ENCODE measurements around the gene OR10D3.

DNA sequence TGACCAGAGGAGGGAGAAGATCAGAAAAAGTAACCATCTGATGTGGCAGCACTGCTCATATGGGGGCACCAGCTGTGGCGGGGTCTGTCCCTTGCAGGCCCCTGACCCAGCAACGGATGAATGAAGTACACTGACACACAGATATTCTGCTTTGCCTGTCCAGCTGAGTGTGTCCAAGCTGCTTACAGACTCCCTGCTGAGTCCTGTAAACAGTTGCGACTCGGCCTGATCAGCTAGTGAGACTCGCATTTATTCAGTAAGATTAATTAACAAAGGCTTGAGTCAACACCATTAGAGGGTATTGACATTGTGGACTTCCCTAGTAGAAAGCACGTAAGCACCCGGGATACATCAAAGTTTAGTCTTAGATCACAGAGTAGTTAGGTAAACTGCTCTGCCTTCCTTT is 15.3 kb upstream of the OR10D3 start:
- TF ChIP-seq TCF7L2 (IDR thresholded peaks at IDR 0.05; ENCODE audit: borderline replicate concordance, extremely low read depth, insufficient read depth, insufficient read length), result no peak
- TF ChIP-seq CTCF (IDR thresholded peaks at IDR 0.05 in 2 of 3, conservative IDR thresholded peaks at IDR 0.05 in 1 of 3; ENCODE audit: borderline replicate concordance in 1 of 3, insufficient read depth in 1 of 3, low read depth in 2 of 3, low read length in 2 of 3), result no peak
- TF ChIP-seq YY1 (IDR thresholded peaks at IDR 0.05; ENCODE audit: extremely low read depth, insufficient replicate concordance, low read depth, low read length), result no peak
- no peak for TF ChIP-seq POLR2AphosphoS5 (IDR thresholded peaks at IDR 0.05; ENCODE audit: low read depth, low read length)
- no peak for TF ChIP-seq ATF3 (IDR thresholded peaks at IDR 0.05)
- TF ChIP-seq MAX (IDR thresholded peaks at IDR 0.05), result no peak
- TF ChIP-seq POLR2A (IDR thresholded peaks at IDR 0.05; ENCODE audit: borderline replicate concordance, extremely low read depth, insufficient read depth, insufficient read length), result no peak
- no peak for TF ChIP-seq SRF (IDR thresholded peaks at IDR 0.05; ENCODE audit: low read depth)
- TF ChIP-seq EZH2 (IDR thresholded peaks at IDR 0.05), result no peak
- no peak for TF ChIP-seq EZH2phosphoT487 (IDR thresholded peaks at IDR 0.05; ENCODE audit: borderline replicate concordance)
- no peak for TF ChIP-seq RAD21 (IDR thresholded peaks at IDR 0.05; ENCODE audit: low read depth)
- TF ChIP-seq SP1 (IDR thresholded peaks at IDR 0.05; ENCODE audit: low read depth), result no peak
